ENCODE results near the gene DUSP16.

DUSP16 gene

DNA sequence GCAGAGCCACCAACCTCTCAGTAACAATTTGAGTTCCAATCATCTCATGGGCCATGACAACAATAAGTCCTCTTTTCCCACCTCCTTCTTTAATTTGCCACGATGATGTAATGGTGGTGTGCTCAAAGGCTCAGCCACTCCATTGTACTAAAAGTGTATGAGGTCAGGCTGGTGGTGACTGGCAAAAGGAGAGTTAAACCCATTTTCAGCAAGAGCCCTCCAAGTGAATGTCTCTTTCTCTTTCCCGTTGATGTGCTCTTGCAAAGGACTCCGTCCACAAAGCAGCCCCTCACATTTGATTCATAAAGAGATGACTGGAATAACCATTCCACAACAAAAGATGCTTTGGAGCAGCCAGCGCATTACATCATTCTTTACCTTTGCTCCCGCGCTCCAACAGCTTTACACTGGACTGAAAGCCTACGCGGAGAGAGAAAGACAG is 41.6 kb downstream of the DUSP16 start:
- no peak for TF ChIP-seq TARDBP (IDR thresholded peaks at IDR 0.05)
- no peak for TF ChIP-seq FOXA1 (IDR thresholded peaks at IDR 0.05)
- TF ChIP-seq SP1 (IDR thresholded peaks at IDR 0.05) = no peak
- TF ChIP-seq NFRKB (IDR thresholded peaks at IDR 0.05) = no peak
- no peak for TF ChIP-seq ARNT (IDR thresholded peaks at IDR 0.05)
- no peak for TF ChIP-seq ELF4 (IDR thresholded peaks at IDR 0.05)
- TF ChIP-seq SUZ12 (IDR thresholded peaks at IDR 0.05) = no peak
- TF ChIP-seq HDGF (IDR thresholded peaks at IDR 0.05; ENCODE audit: borderline replicate concordance) = no peak
- ChIA-PET CTCF (no interaction called here), POLR2A (no interaction called here)
- no peak for DNase-seq (ENCODE audit: extremely low spot score)

GRCh38 chr12:12520273-12520672 is 42.4 kb downstream of the DUSP16 start:
- CTCF ChIA-PET = interaction anchor here (0.6 kb wide), 1 partner anchor 14 kb away, joined by 4 read pairs; no protein-coding TSS in a partner anchor
- POLR2A ChIA-PET = no interaction called here

DNA sequence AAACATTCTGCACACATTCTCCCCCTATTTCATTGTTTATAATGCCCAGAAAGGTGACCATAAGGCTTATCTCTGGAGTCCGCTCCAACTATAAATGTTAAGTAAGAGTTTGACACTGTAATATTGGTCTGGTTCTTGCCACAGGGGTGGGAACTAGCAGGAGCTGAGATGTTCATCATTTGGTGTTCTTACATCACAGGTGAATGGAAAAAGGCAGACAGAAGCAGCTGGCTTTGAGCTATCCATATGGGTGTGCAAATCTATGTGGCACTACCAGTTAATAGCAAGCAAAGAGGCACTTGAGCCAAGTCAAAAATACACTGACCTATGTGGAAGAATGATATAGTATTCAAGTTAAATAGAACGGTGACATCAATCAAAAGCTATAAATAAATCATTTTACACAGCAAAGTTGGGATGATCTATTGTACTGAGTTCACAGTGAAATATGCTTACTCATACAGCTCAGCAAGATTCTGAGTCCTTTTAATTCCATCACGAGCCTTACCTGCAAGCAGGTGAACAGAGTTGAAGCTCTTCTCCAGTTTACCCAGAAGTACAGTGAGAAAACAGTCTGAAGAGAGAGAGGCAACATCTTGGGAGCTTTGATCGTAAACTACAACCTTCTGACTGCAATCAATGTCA is 43.2 kb downstream of the DUSP16 start:
- TF ChIP-seq ELF4 (IDR thresholded peaks at IDR 0.05) (no peak), HDGF (IDR thresholded peaks at IDR 0.05; ENCODE audit: borderline replicate concordance) (no peak), ARNT (IDR thresholded peaks at IDR 0.05) (no peak), L3MBTL2 (conservative IDR thresholded peaks at IDR 0.05) (no peak), BHLHE40 (IDR thresholded peaks at IDR 0.05; ENCODE audit: borderline replicate concordance) (no peak), ZNF384 (IDR thresholded peaks at IDR 0.05) (no peak), NFRKB (IDR thresholded peaks at IDR 0.05) (no peak)
- TF ChIP-seq, protein P1, sequence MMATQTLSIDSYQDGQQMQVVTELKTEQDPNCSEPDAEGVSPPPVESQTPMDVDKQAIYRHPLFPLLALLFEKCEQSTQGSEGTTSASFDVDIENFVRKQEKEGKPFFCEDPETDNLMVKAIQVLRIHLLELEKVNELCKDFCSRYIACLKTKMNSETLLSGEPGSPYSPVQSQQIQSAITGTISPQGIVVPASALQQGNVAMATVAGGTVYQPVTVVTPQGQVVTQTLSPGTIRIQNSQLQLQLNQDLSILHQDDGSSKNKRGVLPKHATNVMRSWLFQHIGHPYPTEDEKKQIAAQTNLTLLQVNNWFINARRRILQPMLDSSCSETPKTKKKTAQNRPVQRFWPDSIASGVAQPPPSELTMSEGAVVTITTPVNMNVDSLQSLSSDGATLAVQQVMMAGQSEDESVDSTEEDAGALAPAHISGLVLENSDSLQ (IDR thresholded peaks at IDR 0.05) = no peak
- ChIA-PET CTCF (interaction anchor here (0.6 kb wide), 1 partner anchor 15 kb away, joined by 4 read pairs; no protein-coding TSS in a partner anchor), POLR2A (no interaction called here)
- no peak for DNase-seq (ENCODE audit: extremely low spot score)

More at GRCh38 chr12:12520273-12520672, 42.4 kb downstream of the DUSP16 start:
- TF ChIP-seq CTBP1 (IDR thresholded peaks at IDR 0.05; ENCODE audit: borderline replicate concordance) (no peak), SP1 (IDR thresholded peaks at IDR 0.05) (no peak), LEF1 (IDR thresholded peaks at IDR 0.05; ENCODE audit: borderline replicate concordance) (no peak), NFRKB (IDR thresholded peaks at IDR 0.05) (no peak), ARNT (IDR thresholded peaks at IDR 0.05) (no peak), BHLHE40 (IDR thresholded peaks at IDR 0.05; ENCODE audit: borderline replicate concordance) (no peak), TARDBP (IDR thresholded peaks at IDR 0.05) (no peak), L3MBTL2 (conservative IDR thresholded peaks at IDR 0.05) (no peak), SUZ12 (IDR thresholded peaks at IDR 0.05) (no peak), ELF4 (IDR thresholded peaks at IDR 0.05) (no peak), FOXM1 (IDR thresholded peaks at IDR 0.05; ENCODE audit: borderline replicate concordance) (no peak), FOXA1 (IDR thresholded peaks at IDR 0.05) (no peak), FOXK2 (IDR thresholded peaks at IDR 0.05) (no peak)
- TF ChIP-seq, protein P1 (IDR thresholded peaks at IDR 0.05) = no peak
- no peak for DNase-seq (ENCODE audit: extremely low spot score)

- ChIA-PET CTCF (no interaction called here), POLR2A (no interaction called here)
- TF ChIP-seq HDGF (IDR thresholded peaks at IDR 0.05; ENCODE audit: borderline replicate concordance) (no peak), FOXK2 (IDR thresholded peaks at IDR 0.05) (no peak), LEF1 (IDR thresholded peaks at IDR 0.05; ENCODE audit: borderline replicate concordance) (no peak), L3MBTL2 (conservative IDR thresholded peaks at IDR 0.05) (no peak), ARNT (IDR thresholded peaks at IDR 0.05) (no peak), SUZ12 (IDR thresholded peaks at IDR 0.05) (no peak), TARDBP (IDR thresholded peaks at IDR 0.05) (no peak), ZNF384 (IDR thresholded peaks at IDR 0.05) (no peak), SP1 (IDR thresholded peaks at IDR 0.05) (no peak), NFRKB (IDR thresholded peaks at IDR 0.05) (no peak), CTBP1 (IDR thresholded peaks at IDR 0.05; ENCODE audit: borderline replicate concordance) (no peak), BHLHE40 (IDR thresholded peaks at IDR 0.05; ENCODE audit: borderline replicate concordance) (no peak), ELF4 (IDR thresholded peaks at IDR 0.05) (no peak), FOXM1 (IDR thresholded peaks at IDR 0.05; ENCODE audit: borderline replicate concordance) (no peak)
- TF ChIP-seq, protein P1 (IDR thresholded peaks at IDR 0.05) = no peak
- no peak for DNase-seq (ENCODE audit: extremely low spot score)
Observed at GRCh38 chr12:12518919-12519318, 43.7 kb downstream of the DUSP16 start.

DNA sequence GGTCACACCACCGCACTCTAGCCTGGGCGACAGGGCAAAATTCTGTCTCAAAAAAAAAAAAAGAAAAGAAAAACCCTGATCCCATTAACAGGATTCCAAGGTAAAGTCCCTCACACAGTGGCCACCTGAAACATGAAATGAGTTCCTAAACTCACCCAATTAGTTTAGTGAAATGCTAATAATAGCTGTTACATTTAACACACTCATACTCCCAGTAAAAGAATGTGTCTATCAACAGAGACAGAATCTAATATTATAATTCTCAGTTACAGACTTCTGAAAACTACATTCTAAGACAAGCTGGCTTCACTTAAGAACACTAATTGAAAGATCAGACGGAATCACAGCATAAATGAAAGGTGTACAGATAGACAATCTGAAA is 44.2 kb downstream of the DUSP16 start:
- CTCF ChIA-PET = no interaction called here
- POLR2A ChIA-PET = no interaction called here
- TF ChIP-seq TARDBP (IDR thresholded peaks at IDR 0.05) = no peak
- TF ChIP-seq HDGF (IDR thresholded peaks at IDR 0.05; ENCODE audit: borderline replicate concordance) = no peak
- DNase-seq (ENCODE audit: extremely low spot score) = no peak

- ChIA-PET POLR2A (no interaction called here), CTCF (no interaction called here)
- no peak for DNase-seq (ENCODE audit: extremely low spot score)
- TF ChIP-seq ZNF384 (IDR thresholded peaks at IDR 0.05) (no peak), SUZ12 (IDR thresholded peaks at IDR 0.05) (no peak), FOXK2 (IDR thresholded peaks at IDR 0.05) (no peak), L3MBTL2 (conservative IDR thresholded peaks at IDR 0.05) (no peak), ARNT (IDR thresholded peaks at IDR 0.05) (no peak), CTBP1 (IDR thresholded peaks at IDR 0.05; ENCODE audit: borderline replicate concordance) (no peak), HDGF (IDR thresholded peaks at IDR 0.05; ENCODE audit: borderline replicate concordance) (no peak), FOXM1 (IDR thresholded peaks at IDR 0.05; ENCODE audit: borderline replicate concordance) (no peak), NFRKB (IDR thresholded peaks at IDR 0.05) (no peak), BHLHE40 (IDR thresholded peaks at IDR 0.05; ENCODE audit: borderline replicate concordance) (no peak), LEF1 (IDR thresholded peaks at IDR 0.05; ENCODE audit: borderline replicate concordance) (no peak), FOXA1 (IDR thresholded peaks at IDR 0.05) (no peak), ELF4 (IDR thresholded peaks at IDR 0.05) (no peak), SP1 (IDR thresholded peaks at IDR 0.05) (no peak), TARDBP (IDR thresholded peaks at IDR 0.05) (no peak)
- TF ChIP-seq, protein P1 (IDR thresholded peaks at IDR 0.05) = no peak
Observed at GRCh38 chr12:12513416-12514006, 49.2 kb downstream of the DUSP16 start.

Measured in HEK293T (cell line).